ENCODE measurements around the gene S100A2. TPM values are rescaled to one million over a fixed set of nuclear protein-coding genes. Genes with fewer than 3 reads are reported as not detected.
"Not testable (repeated sequence)": the region's sequence is repeated elsewhere in the genome, so short reads cannot be mapped to it uniquely, and the experiment has no call there.

Gene S100A2
- total RNA-seq, 2 donors from 2014 or later, result 0.52 TPM; not detected in 1

DNA sequence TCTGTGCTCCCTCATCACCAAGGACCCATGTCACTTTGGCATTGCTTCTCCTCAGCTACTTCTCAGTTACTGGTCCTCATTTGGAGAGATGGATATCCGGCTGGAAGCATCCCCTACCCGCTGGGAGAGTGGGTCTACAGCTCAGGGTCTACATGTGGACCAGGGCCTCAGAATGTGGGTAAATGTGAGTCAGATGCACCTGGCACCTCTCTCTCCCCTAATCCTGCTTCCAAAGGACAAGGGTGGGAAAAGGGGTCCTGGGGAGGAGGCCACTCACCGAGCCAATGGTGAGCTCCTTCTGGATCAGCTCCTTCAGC is 30.8 kb downstream of the S100A2 start:
- ATAC-seq, result no peak

DNA sequence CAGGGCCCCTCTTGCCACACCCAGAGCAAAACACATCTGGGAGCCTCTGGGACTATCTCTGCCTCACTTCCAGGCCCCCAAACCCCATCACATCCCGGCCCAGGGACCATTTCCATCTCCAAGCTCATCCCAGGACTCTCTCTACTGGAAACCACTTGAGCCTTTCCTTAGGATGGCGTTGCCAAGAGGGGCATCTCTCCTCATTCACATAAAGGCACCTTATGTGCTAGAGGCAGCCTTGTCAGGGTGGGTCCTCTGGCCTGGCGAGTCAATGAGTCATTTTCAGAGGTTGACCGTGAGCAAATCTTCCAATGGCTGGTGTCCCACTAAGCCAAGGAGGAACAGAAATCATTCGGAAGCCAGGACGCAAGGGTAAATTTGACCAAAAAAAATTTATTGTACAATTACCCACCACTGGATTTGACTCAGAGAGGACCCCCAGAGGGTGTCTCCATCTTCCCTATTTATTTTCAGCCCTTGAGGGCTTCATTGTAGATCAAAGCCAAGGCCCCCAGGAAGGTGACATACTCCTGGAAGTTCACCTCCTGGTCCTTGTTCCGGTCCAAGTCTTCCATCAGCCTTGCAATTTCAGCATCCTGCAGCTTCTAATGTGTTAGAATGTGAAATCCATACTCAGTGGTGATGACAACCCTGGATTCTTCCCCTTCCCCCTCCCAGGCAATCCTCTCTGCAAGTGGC is 31.3 kb downstream of the S100A2 start:
- Mint-ChIP-seq H3K4me1 (peaks cover 59% of the 10 kb centered on the region), H3K36me3 (ENCODE audit: low read depth) (no peaks in the 10 kb centered on the region), H3K4me3 (peak overlapping the region; percentile 95), H3K27me3 (no peaks in the 10 kb centered on the region), H3K27ac (peak overlapping the region; percentile 96)
- ATAC-seq (no peak), DNase-seq (no peak)
- no peaks in the 10 kb centered on the region for H3K9me3 ChIP-seq (ENCODE audit: control insufficient read depth, low read length, poor library complexity, severe bottlenecking)

More for the DNA sequence above, 30.8 kb downstream of the S100A2 start:
- no peak for DNase-seq
- H3K9me3 ChIP-seq (ENCODE audit: control insufficient read depth, low read length, poor library complexity, severe bottlenecking), result no peaks in the 10 kb centered on the region
- Mint-ChIP-seq H3K4me3 (peak overlapping the region; percentile 95), H3K36me3 (ENCODE audit: low read depth) (no peaks in the 10 kb centered on the region), H3K27ac (peak overlapping the region; percentile 96), H3K27me3 (no peaks in the 10 kb centered on the region), H3K4me1 (peaks cover 64% of the 10 kb centered on the region)

- DNase-seq (peak in 1 of 3 donors; percentile 48), ATAC-seq (no peak)
- Mint-ChIP-seq H3K4me3 (peak overlapping the region; percentile 95), H3K27ac (peak overlapping the region; percentile 96), H3K4me1 (peaks cover 59% of the 10 kb centered on the region), H3K27me3 (no peaks in the 10 kb centered on the region), H3K36me3 (ENCODE audit: low read depth) (no peaks in the 10 kb centered on the region)
- H3K9me3 ChIP-seq (ENCODE audit: control insufficient read depth, low read length, poor library complexity, severe bottlenecking), result no peaks in the 10 kb centered on the region
Observed at GRCh38 chr1:153533689-153534201, 31.9 kb downstream of the S100A2 start.

GRCh38 chr1:153532769-153533599 is 32.7 kb downstream of the S100A2 start:
- peak; percentile 42 for ATAC-seq
- no peaks in the 10 kb centered on the region for H3K36me3 Mint-ChIP-seq (ENCODE audit: low read depth)
- H3K4me1 Mint-ChIP-seq, result peaks cover 56% of the 10 kb centered on the region
- peak overlapping the region; percentile 96 for H3K27ac Mint-ChIP-seq
- H3K9me3 ChIP-seq (ENCODE audit: control insufficient read depth, low read length, poor library complexity, severe bottlenecking), result no peaks in the 10 kb centered on the region
- H3K4me3 Mint-ChIP-seq, result peak overlapping the region; percentile 95
- H3K27me3 Mint-ChIP-seq, result no peaks in the 10 kb centered on the region
- DNase-seq, result peak; percentile 68 to 82 (median 69)

DNA sequence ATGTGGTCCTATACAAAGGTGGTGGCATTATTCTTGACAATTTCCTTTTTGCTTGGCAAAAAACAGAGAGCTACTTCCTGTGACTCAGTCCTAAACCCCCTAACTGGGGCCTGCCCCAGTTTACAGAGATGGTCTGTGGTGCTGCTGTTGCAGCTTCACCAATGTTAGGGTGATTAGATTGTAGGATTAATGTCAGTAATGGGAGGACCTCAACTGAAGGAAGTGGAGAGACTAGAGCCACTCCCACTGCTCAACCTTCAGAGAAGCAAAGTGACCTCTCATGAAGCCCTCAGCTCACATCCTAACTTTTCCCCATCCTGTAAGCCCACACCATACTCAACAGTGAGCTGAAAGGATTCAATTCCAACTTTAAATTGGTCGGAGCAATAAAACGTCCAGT is 33.5 kb downstream of the S100A2 start:
- DNase-seq, result peak in 1 of 3 donors; percentile 46
- H3K27me3 Mint-ChIP-seq, result no peaks in the 10 kb centered on the region
- peak overlapping the region; percentile 95 for H3K4me3 Mint-ChIP-seq
- no peaks in the 10 kb centered on the region for H3K9me3 ChIP-seq (ENCODE audit: control insufficient read depth, low read length, poor library complexity, severe bottlenecking)
- peak overlapping the region; percentile 96 for H3K27ac Mint-ChIP-seq
- peaks cover 56% of the 10 kb centered on the region for H3K4me1 Mint-ChIP-seq
- ATAC-seq, result peak; percentile 51
- no peaks in the 10 kb centered on the region for H3K36me3 Mint-ChIP-seq (ENCODE audit: low read depth)

- Mint-ChIP-seq H3K4me3 (no peak overlapping the region), H3K4me1 (peaks cover 55% of the 10 kb centered on the region)
Observed at GRCh38 chr1:153531638-153532037, 34.0 kb downstream of the S100A2 start.

GRCh38 chr1:153527683-153528040 is 38.0 kb downstream of the S100A2 start:
- H3K9me3 ChIP-seq (ENCODE audit: control insufficient read depth, low read length, poor library complexity, severe bottlenecking), result no peaks in the 10 kb centered on the region
- Mint-ChIP-seq H3K4me3 (no peak overlapping the region), H3K4me1 (peaks cover 25% of the 10 kb centered on the region), H3K27me3 (no peaks in the 10 kb centered on the region), H3K36me3 (ENCODE audit: low read depth) (no peaks in the 10 kb centered on the region), H3K27ac (no peak overlapping the region)
- ATAC-seq (no peak), DNase-seq (no peak)

More at GRCh38 chr1:153531638-153532037, 34.0 kb downstream of the S100A2 start:
- peak overlapping the region; percentile 96 for H3K27ac Mint-ChIP-seq
- ATAC-seq (no peak), DNase-seq (no peak)
- H3K9me3 ChIP-seq (ENCODE audit: control insufficient read depth, low read length, poor library complexity, severe bottlenecking), result no peaks in the 10 kb centered on the region
- no peaks in the 10 kb centered on the region for H3K27me3 Mint-ChIP-seq
- H3K36me3 Mint-ChIP-seq (ENCODE audit: low read depth), result no peaks in the 10 kb centered on the region

DNA sequence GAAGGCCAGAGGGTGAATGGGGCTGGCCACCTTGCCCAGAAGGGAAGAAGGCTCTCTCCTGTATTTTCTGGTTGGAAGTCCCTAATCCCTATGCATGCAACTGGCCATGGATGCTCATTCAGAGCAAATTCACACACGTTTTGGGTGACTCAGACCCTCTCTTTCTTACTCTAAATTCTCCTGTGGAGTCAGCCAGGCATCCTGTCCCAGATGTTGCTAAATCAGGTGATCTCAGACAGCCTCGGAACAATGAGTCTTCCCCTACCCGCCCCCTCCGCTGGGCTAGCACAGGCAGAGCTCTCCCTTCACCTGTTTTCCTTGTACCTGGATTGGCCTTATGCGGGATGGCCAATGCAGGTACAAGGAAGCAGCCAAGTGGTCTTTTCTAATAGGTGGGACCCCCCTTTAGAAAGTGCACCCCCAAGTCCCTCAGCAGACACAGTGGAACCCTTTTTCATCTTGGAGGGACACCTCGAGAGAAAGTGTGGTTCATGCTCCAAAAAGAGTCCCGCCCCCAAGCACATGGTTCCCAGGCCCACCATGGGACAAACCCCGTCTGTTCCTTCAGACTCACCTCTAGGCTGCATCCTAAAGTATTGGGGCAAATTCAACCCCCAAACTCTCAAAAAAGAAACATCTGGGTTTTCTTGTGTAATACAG is 38.5 kb downstream of the S100A2 start:
- ATAC-seq, result no peak
- Mint-ChIP-seq H3K27ac (peak overlapping the region; percentile 90), H3K4me3 (no peak overlapping the region), H3K4me1 (peaks cover 20% of the 10 kb centered on the region), H3K27me3 (no peaks in the 10 kb centered on the region), H3K36me3 (ENCODE audit: low read depth) (no peaks in the 10 kb centered on the region)
- H3K9me3 ChIP-seq (ENCODE audit: control insufficient read depth, low read length, poor library complexity, severe bottlenecking), result no peaks in the 10 kb centered on the region
- no peak for DNase-seq

DNA sequence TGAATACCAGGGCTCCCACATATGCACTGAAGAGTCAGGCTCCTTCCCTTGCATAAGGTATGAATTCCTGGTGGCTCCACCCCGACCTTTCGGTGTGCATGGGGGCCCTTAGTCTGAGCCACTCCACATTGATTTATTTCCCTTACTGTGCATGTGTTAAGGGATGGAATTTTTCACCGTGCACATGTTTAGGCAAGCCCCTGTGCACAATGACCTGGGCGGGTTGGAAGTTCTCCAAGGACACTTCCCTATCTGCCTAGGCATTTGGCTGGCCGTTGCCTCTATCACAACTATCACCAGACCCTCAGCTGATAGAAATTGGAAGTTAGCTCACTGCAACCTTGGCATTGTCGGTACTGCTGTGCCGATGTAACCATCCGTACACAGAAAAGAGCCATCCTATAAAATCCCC is 39.5 kb downstream of the S100A2 start:
- Mint-ChIP-seq H3K4me3 (no peak overlapping the region), H3K36me3 (ENCODE audit: low read depth) (no peaks in the 10 kb centered on the region)
- no peak for DNase-seq

DNA sequence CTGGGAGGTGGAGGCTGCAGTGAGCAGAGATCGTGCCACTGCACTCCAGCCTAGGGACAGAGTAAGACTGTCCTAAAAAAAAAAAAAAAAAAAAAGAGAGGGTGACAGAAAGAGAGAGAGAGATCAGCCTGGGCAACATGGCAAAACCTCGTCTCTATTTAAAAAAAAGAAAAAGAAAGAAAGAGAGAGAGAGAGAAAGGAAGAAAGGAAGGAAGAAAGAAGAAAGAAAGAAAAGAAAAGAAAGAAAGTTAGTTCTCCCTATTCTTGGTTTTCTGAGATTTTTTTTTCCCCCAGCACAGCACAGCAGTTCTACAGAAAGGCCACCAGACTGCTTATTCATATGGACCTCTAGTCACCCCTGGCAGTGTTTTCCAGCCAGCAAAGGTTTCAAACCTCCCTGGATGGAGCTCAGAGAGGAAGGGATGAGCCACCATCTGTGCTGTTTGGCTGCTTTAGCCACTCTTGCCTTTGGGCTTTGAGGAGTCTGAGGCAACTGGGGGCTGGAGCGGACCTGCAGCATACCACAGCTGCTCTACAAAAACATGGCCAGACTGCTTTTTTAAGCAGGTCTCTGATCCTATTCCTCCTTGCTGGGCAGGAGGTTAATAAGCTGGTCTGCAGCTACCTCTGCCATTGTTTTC is 40.4 kb downstream of the S100A2 start:
- DNase-seq (no peak), ATAC-seq (no peak)
- Mint-ChIP-seq H3K36me3 (ENCODE audit: low read depth) (no peaks in the 10 kb centered on the region), H3K27me3 (no peaks in the 10 kb centered on the region), H3K4me1 (peaks cover 8% of the 10 kb centered on the region), H3K27ac (peak overlapping the region; percentile 62), H3K4me3 (no peak overlapping the region)
- H3K9me3 ChIP-seq (ENCODE audit: control insufficient read depth, low read length, poor library complexity, severe bottlenecking), result no peaks in the 10 kb centered on the region

More for the DNA sequence above, 39.5 kb downstream of the S100A2 start:
- no peaks in the 10 kb centered on the region for H3K9me3 ChIP-seq (ENCODE audit: control insufficient read depth, low read length, poor library complexity, severe bottlenecking)
- Mint-ChIP-seq H3K27ac (peak overlapping the region; percentile 90), H3K27me3 (no peaks in the 10 kb centered on the region), H3K4me1 (peaks cover 13% of the 10 kb centered on the region)
- no peak for ATAC-seq

DNA sequence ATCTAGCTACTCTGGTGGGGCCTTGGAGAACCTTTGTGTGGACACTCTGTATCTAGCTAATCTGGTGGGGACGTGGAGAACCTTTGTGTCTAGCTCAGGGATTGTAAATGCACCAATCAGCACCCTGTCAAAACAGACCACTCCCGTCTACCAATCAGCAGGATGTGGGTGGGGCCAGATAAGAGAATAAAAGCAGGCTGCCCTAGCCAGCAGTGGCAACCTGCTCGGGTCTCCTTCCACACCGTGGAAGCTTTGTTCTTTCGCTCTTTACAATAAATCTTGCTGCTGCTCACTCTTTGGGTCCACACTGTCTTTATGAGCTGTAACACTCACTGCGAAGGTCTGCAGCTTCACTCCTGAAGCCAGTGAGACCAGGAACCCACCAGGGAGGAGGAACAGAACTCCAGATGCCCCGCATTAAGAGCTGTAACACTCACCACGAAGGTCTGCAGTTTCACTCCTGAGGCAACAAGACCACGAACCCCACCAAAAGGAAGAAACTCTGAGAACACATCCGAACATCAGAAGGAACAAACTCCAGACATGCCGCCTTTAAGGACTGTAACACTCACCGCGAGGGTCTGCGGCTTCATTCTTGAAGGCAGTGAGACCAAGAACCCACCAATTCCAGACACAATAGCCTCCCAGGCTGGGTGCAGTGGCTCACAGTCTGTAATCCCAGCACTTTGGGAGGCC is 43.1 kb downstream of the S100A2 start:
- H3K9me3 ChIP-seq (ENCODE audit: control insufficient read depth, low read length, poor library complexity, severe bottlenecking); ATAC-seq; H3K27ac Mint-ChIP-seq; H3K27me3 Mint-ChIP-seq; H3K4me3 Mint-ChIP-seq; DNase-seq; H3K36me3 Mint-ChIP-seq (ENCODE audit: low read depth): not testable (repeated sequence)
- H3K4me1 Mint-ChIP-seq, result peaks cover 10% of the 10 kb centered on the region

DNA sequence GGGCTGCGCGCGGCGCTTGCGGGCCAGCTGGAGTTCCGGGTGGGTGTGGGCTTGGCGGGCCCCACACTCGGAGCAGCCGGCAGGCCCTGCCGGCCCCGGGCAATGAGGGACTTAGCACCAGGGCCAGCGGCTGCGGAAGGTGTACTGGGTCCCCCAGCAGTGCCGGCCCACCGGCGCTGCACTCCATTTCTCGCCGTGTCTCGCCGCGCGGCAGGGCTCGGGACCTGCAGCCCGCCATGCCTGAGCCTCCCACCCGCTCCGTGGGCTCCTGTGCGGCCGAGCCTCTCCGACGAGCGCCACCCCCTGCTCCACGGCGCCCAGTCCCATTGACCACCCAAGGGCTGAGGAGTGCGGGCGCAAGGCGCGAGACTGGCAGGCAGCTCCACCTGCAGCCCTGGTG is 43.8 kb downstream of the S100A2 start:
- H3K4me3 Mint-ChIP-seq; H3K27ac Mint-ChIP-seq; H3K27me3 Mint-ChIP-seq; H3K36me3 Mint-ChIP-seq (ENCODE audit: low read depth); ATAC-seq; DNase-seq; H3K9me3 ChIP-seq (ENCODE audit: control insufficient read depth, low read length, poor library complexity, severe bottlenecking): not testable (repeated sequence)
- H3K4me1 Mint-ChIP-seq, result peaks cover 10% of the 10 kb centered on the region
